ENCODE data around the gene MMP13. TPM values are rescaled to one million over a fixed set of nuclear protein-coding genes. Genes with fewer than 3 reads are reported as not detected.
"Not testable (repeated sequence)": the region's sequence is repeated elsewhere in the genome, so short reads cannot be mapped to it uniquely, and the experiment has no call there.

Gene MMP13
- total RNA-seq, 1 experiment from 2014 or later = 0.15 TPM

DNA sequence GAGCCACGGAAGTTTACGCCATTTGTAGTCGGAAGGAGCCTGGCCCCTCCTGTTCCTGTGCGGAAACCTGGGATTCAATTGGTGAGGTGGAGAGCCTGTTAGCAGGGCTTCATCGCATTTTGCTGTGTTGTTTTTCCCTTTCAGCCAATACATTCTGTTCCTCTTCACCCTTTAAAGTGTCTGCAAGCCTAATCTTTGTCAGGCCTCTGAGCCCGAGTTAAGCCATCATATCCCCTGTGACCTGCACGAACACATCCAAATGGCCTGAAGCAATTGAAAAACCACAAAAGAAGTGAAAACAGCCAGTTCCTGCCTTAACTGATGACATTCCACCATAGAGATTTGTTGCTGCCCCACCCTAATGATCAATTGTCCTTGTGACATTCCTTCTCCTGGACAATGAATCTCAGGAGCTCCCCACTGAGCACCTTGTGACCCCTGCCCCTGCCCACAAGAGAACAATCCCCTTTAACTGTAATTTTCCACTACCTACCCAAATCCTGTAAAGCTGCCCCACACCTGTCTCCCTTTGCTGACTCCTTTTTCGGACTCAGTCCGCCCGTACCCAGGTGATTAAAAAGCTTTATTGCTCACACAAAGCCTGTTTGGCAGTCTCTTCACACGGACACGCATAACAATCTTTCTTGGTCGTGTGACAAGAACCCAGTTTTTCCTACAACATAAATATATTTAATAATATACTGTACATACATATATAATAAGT is 43.6 kb downstream of the MMP13 start:
- TF ChIP-seq, protein P1, sequence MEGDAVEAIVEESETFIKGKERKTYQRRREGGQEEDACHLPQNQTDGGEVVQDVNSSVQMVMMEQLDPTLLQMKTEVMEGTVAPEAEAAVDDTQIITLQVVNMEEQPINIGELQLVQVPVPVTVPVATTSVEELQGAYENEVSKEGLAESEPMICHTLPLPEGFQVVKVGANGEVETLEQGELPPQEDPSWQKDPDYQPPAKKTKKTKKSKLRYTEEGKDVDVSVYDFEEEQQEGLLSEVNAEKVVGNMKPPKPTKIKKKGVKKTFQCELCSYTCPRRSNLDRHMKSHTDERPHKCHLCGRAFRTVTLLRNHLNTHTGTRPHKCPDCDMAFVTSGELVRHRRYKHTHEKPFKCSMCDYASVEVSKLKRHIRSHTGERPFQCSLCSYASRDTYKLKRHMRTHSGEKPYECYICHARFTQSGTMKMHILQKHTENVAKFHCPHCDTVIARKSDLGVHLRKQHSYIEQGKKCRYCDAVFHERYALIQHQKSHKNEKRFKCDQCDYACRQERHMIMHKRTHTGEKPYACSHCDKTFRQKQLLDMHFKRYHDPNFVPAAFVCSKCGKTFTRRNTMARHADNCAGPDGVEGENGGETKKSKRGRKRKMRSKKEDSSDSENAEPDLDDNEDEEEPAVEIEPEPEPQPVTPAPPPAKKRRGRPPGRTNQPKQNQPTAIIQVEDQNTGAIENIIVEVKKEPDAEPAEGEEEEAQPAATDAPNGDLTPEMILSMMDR (IDR thresholded peaks at IDR 0.05) = no peak
- TF ChIP-seq POLR2AphosphoS5 (IDR thresholded peaks at IDR 0.05; ENCODE audit: low read depth, low read length) (no peak), TCF7L2 (IDR thresholded peaks at IDR 0.05; ENCODE audit: low read depth, low read length) (no peak), SIN3A (IDR thresholded peaks at IDR 0.05; ENCODE audit: borderline replicate concordance, insufficient read depth, low read depth, low read length) (no peak)
- TF ChIP-seq, protein P2, sequence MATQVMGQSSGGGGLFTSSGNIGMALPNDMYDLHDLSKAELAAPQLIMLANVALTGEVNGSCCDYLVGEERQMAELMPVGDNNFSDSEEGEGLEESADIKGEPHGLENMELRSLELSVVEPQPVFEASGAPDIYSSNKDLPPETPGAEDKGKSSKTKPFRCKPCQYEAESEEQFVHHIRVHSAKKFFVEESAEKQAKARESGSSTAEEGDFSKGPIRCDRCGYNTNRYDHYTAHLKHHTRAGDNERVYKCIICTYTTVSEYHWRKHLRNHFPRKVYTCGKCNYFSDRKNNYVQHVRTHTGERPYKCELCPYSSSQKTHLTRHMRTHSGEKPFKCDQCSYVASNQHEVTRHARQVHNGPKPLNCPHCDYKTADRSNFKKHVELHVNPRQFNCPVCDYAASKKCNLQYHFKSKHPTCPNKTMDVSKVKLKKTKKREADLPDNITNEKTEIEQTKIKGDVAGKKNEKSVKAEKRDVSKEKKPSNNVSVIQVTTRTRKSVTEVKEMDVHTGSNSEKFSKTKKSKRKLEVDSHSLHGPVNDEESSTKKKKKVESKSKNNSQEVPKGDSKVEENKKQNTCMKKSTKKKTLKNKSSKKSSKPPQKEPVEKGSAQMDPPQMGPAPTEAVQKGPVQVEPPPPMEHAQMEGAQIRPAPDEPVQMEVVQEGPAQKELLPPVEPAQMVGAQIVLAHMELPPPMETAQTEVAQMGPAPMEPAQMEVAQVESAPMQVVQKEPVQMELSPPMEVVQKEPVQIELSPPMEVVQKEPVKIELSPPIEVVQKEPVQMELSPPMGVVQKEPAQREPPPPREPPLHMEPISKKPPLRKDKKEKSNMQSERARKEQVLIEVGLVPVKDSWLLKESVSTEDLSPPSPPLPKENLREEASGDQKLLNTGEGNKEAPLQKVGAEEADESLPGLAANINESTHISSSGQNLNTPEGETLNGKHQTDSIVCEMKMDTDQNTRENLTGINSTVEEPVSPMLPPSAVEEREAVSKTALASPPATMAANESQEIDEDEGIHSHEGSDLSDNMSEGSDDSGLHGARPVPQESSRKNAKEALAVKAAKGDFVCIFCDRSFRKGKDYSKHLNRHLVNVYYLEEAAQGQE (IDR thresholded peaks at IDR 0.05; ENCODE audit: insufficient read depth in 1 of 2, low read depth in 2 of 2, low read length in 1 of 2) = no peak
- Histone ChIP-seq H3K27ac (ENCODE audit: low read length) (no peak overlapping the region), H3K9me3 (ENCODE audit: control insufficient read depth, insufficient read depth, low read depth, low read length) (no peaks in the 10 kb centered on the region), H3K27me3 (ENCODE audit: control insufficient read depth, insufficient read depth, low read length) (no peaks in the 10 kb centered on the region), H3K36me3 (ENCODE audit: control insufficient read depth, insufficient read depth, low read length) (no peaks in the 10 kb centered on the region), H3K4me1 (ENCODE audit: control insufficient read depth, insufficient read depth, low read length) (no peaks in the 10 kb centered on the region), H3K4me3 (ENCODE audit: low read depth in 2 of 2, low read length in 2 of 2) (no peak overlapping the region)
- in situ Hi-C loops (cut with HindIII; ENCODE audit: low pct_unique_long_range_greater_than_20kb, low sequenced_read_pairs) = no loop called here
- CTCF ChIA-PET = no interaction called here
- no peak for DNase-seq (ENCODE audit: low read depth, low spot score)
- ATAC-seq = no peak
- no TSS peak for BruUV-seq (replicated peaks)
- intact Hi-C loops (cut with micrococcal nuclease; ENCODE audit: unreplicated experiment) = no loop called here
- POLR2A ChIA-PET = no interaction called here

DNA sequence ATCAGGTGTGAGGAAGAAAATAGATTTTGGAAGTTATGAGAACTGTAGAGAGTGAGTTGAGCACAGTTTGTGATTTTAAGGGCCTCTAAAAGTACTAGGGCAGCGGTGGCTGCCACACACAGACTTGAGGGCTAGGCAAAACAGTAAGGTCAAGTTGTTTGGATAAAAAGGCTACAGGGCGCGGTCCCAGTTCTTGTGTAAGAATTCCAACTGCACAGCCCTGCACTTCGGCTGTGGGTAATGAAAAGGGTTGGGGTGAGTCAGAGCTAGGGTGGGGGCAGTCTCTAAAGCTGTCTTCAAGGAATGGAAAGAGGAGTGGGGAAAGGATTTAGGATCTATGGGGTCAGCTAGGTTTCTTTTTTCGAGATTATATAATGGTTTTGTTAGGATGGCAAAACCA is 49.7 kb downstream of the MMP13 start:
- H3K4me1 ChIP-seq (ENCODE audit: control insufficient read depth, insufficient read depth, low read length); in situ Hi-C loops (cut with HindIII; ENCODE audit: low pct_unique_long_range_greater_than_20kb, low sequenced_read_pairs); ATAC-seq; H3K9me3 ChIP-seq (ENCODE audit: control insufficient read depth, insufficient read depth, low read depth, low read length); H3K27me3 ChIP-seq (ENCODE audit: control insufficient read depth, insufficient read depth, low read length); H3K27ac ChIP-seq (ENCODE audit: low read length); intact Hi-C loops (cut with micrococcal nuclease; ENCODE audit: unreplicated experiment); BruUV-seq (replicated peaks); CTCF ChIA-PET; DNase-seq (ENCODE audit: low read depth, low spot score); POLR2A ChIA-PET; H3K4me3 ChIP-seq (ENCODE audit: low read depth in 2 of 2, low read length in 2 of 2); H3K36me3 ChIP-seq (ENCODE audit: control insufficient read depth, insufficient read depth, low read length): not testable (repeated sequence)

DNA sequence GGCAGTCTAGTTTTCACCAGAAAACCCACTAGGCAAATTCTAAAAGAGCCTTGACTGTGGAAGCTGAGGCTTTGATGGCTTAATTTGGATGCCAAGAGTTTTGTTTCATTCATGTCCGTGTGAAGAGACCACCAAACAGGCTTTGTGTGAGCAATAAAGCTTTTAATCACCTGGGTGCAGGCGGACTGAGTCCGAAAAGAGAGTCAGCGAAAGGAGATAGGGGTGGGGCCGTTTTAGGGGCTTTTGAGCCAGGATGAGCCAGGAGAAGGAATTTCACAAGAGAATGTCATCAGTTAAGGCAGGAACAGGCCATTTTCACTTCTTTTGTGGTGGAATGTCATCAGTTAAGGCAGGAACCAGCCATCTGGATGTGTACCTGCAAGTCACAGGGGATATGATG is 51.6 kb downstream of the MMP13 start:
- POLR2A ChIA-PET; H3K4me3 ChIP-seq (ENCODE audit: low read depth in 2 of 2, low read length in 2 of 2); intact Hi-C loops (cut with micrococcal nuclease; ENCODE audit: unreplicated experiment); CTCF ChIA-PET; H3K4me1 ChIP-seq (ENCODE audit: control insufficient read depth, insufficient read depth, low read length); DNase-seq (ENCODE audit: low read depth, low spot score); H3K9me3 ChIP-seq (ENCODE audit: control insufficient read depth, insufficient read depth, low read depth, low read length); BruUV-seq (replicated peaks); H3K27ac ChIP-seq (ENCODE audit: low read length); in situ Hi-C loops (cut with HindIII; ENCODE audit: low pct_unique_long_range_greater_than_20kb, low sequenced_read_pairs); ATAC-seq; H3K36me3 ChIP-seq (ENCODE audit: control insufficient read depth, insufficient read depth, low read length); H3K27me3 ChIP-seq (ENCODE audit: control insufficient read depth, insufficient read depth, low read length): not testable (repeated sequence)
